HepG2 (cell line): ENCODE measurements around the gene PSMD6.

ENCODE experiments used
- CTCF ChIP-seq: sonication (generic); formaldehyde crosslinking; IDR thresholded peaks from 2 replicates; pipeline ENCODE4 v1.5.0; 2020; ENCODE audit warnings: mild to moderate bottlenecking, missing genetic modification reagents, moderate library complexity
- ELF1 ChIP-seq: sonication (generic); formaldehyde crosslinking; IDR thresholded peaks from 2 replicates; pipeline ENCODE4 v1.4.0; 2020; ENCODE audit warnings: missing genetic modification reagents
- HMGXB3 ChIP-seq: sonication (generic); formaldehyde crosslinking; IDR thresholded peaks from 2 replicates; pipeline ENCODE4 v1.4.0; 2020; ENCODE audit warnings: missing genetic modification reagents, borderline replicate concordance
- HNRNPH1 ChIP-seq: fragments of 200-400 bp; formaldehyde crosslinking; optimal IDR thresholded peaks from 2 replicates; pipeline ENCODE3; 2017; ENCODE audit warnings: mild to moderate bottlenecking, low read depth, low read length
- JUND ChIP-seq: sonication (generic); formaldehyde crosslinking; IDR thresholded peaks from 2 replicates; pipeline ENCODE4 v1.8.0; 2022; ENCODE audit warnings: mild to moderate bottlenecking, missing genetic modification reagents
- MEIS2 ChIP-seq: sonication (generic); formaldehyde crosslinking; IDR thresholded peaks from 2 replicates; pipeline ENCODE4 v1.9.0; 2021; ENCODE audit warnings: mild to moderate bottlenecking, missing genetic modification reagents
- MNT ChIP-seq: fragments of 450-650 bp; IDR thresholded peaks from 2 replicates; pipeline ENCODE4 v1.6.1; 2016
- MXI1 ChIP-seq: IDR thresholded peaks from 3 replicates; pipeline ENCODE4 v1.6.1; 2012; ENCODE audit warnings: low read depth, low read length, inconsistent platforms, borderline replicate concordance
- PHF8 ChIP-seq: sonication (generic); formaldehyde crosslinking; IDR thresholded peaks from 2 replicates; pipeline ENCODE4 v1.5.0; 2020; ENCODE audit warnings: missing genetic modification reagents
- PRMT3 ChIP-seq: sonication (generic); formaldehyde crosslinking; IDR thresholded peaks from 2 replicates; pipeline ENCODE4 v1.8.1; 2022; ENCODE audit warnings: low read depth, mild to moderate bottlenecking, moderate library complexity, missing genetic modification reagents, borderline replicate concordance
- ZNF335 ChIP-seq: sonication (generic); formaldehyde crosslinking; IDR thresholded peaks from 2 replicates; pipeline ENCODE4 v1.4.0; 2020; ENCODE audit warnings: missing genetic modification reagents
- ZNF430 ChIP-seq: sonication (generic); formaldehyde crosslinking; IDR thresholded peaks from 2 replicates; pipeline ENCODE4 v1.9.0; 2021; ENCODE audit warnings: mild to moderate bottlenecking, missing genetic modification reagents
- ZNF772 ChIP-seq: sonication (generic); formaldehyde crosslinking; IDR thresholded peaks from 2 replicates; pipeline ENCODE4 v1.5.0; 2020; ENCODE audit warnings: mild to moderate bottlenecking, missing genetic modification reagents

GRCh38 chr3:63976161-63976871 is 47.0 kb downstream of the PSMD6 start:
- TF ChIP-seq CTCF (CRISPR knock-in tag) (no peak), HMGXB3 (CRISPR knock-in tag) (0 out of 2 replicates have a peak, but pooled peaks have one; percentile 27), ZNF335 (CRISPR knock-in tag) (no peak), MEIS2 (CRISPR knock-in tag) (no peak), MNT (no peak), ZNF430 (CRISPR knock-in tag) (no peak), PHF8 (CRISPR knock-in tag) (no peak), MXI1 (no peak), PRMT3 (CRISPR knock-in tag) (no peak), JUND (CRISPR knock-in tag) (no peak), HNRNPH1 (no peak), ELF1 (CRISPR knock-in tag) (no peak), ZNF772 (no peak)
